Caco-2 (cell line): ENCODE data around the gene TRIM17. TPM values are rescaled to one million over a fixed set of nuclear protein-coding genes. Genes with fewer than 3 reads are reported as not detected.

Experiments
- BruUV-seq: library from RNA; stranded (reverse); fragments of 400-500 nt; replicated peaks from 2 replicates; lab custom pipeline; 2021; lab: Mats Ljungman, UMichigan
- CTCF ChIA-PET: fragments of 300-600 bp; sonication (Branson Sonifier 250); formaldehyde crosslinking; loops from one replicate; lab custom pipeline; 2022; ENCODE audit warnings: antibody characterized with exemption; lab: Charles Lee
- POLR2A ChIA-PET: fragments of 300-600 bp; sonication (Branson Sonifier 250); formaldehyde crosslinking; loops from one replicate; lab custom pipeline; 2022; ENCODE audit warnings: antibody characterized with exemption; lab: Charles Lee
- DNase-seq, 2 experiments: peaks; one replicate each; pipeline versions ENCODE4 v3.0.0 to v3.0.0-alpha.2; 2020 to 2022
- H3K27me3 ChIP-seq: replicated peaks from 2 replicates; pipeline ENCODE4 v1.6.0; 2011; ENCODE audit warnings: low read length; ENCODE audit not compliant: control insufficient read depth, insufficient read depth
- H3K36me3 ChIP-seq: 2 replicates; pipeline ENCODE4 v1.5.1; 2011; ENCODE audit warnings: low read length; ENCODE audit not compliant: control insufficient read depth, insufficient read depth
- H3K4me1 ChIP-seq: fragments of 250-450 bp; sonication (Bioruptor Pico); 2 replicates; pipeline ENCODE4 v1.5.1; 2020; ENCODE audit warnings: mild to moderate bottlenecking
- H3K4me3 ChIP-seq: 2 replicates; pipeline ENCODE4 v1.5.1; 2011; ENCODE audit warnings: low read depth, mild to moderate bottlenecking, control low read depth, low read length
- H3K9me3 ChIP-seq: fragments of 250-450 bp; sonication (Bioruptor Pico); 2 replicates; pipeline ENCODE4 v1.5.1; 2020; ENCODE audit warnings: mild to moderate bottlenecking, moderate library complexity
- H3K27ac Mint-ChIP-seq: one replicate; pipeline ENCODE4 v1.8.0; 2022; ENCODE audit warnings: mixed read lengths; ENCODE audit not compliant: unreplicated experiment
- H3K27me3 Mint-ChIP-seq: one replicate; pipeline ENCODE4 v1.8.0; 2022; ENCODE audit warnings: mixed read lengths; ENCODE audit not compliant: insufficient read depth, unreplicated experiment
- H3K36me3 Mint-ChIP-seq: one replicate; pipeline ENCODE4 v1.8.0; 2022; ENCODE audit warnings: mild to moderate bottlenecking, mixed read lengths; ENCODE audit not compliant: insufficient read depth, unreplicated experiment
- H3K4me1 Mint-ChIP-seq: one replicate; pipeline ENCODE4 v1.8.0; 2022; ENCODE audit warnings: low read depth, mixed read lengths; ENCODE audit not compliant: unreplicated experiment
- H3K4me3 Mint-ChIP-seq: one replicate; pipeline ENCODE4 v1.8.0; 2022; ENCODE audit warnings: mild to moderate bottlenecking, moderate library complexity, mixed read lengths; ENCODE audit not compliant: unreplicated experiment
- H3K9me3 Mint-ChIP-seq: one replicate; pipeline ENCODE4 v1.8.0; 2022; ENCODE audit warnings: mixed read lengths; ENCODE audit not compliant: unreplicated experiment
- intact Hi-C: fragments of 100-400 bp; cut with micrococcal nuclease; formaldehyde crosslinking; loops from one replicate; pipeline ENCODE4 v1.10.0; 2022; ENCODE audit not compliant: unreplicated experiment
- total RNA-seq: library from RNA; stranded (reverse); gene quantifications from 2 replicates; pipeline ENCODE4 v1.2.3, GENCODE V29; 2022
- TF ChIP-seq, protein P1 (sequence below), 2 experiments: fragments of 200-600 bp in 1 of 2; IDR thresholded peaks; 1 replicate in 1 of 2; 2 replicates in 1 of 2; pipeline versions ENCODE4 v1.5.1 to v1.8.0; 2011 to 2022; ENCODE audit warnings: antibody characterized with exemption in 1 of 2, control low read depth in 1 of 2, inconsistent platforms in 1 of 2, low read depth in 1 of 2, low read length in 1 of 2, mild to moderate bottlenecking in 1 of 2, moderate library complexity in 1 of 2; ENCODE audit not compliant: insufficient read depth in 1 of 2, severe bottlenecking in 1 of 2, unreplicated experiment in 1 of 2

The TRIM17 gene
- total RNA-seq, 1 experiment from 2014 or later = 4.0 TPM

DNA sequence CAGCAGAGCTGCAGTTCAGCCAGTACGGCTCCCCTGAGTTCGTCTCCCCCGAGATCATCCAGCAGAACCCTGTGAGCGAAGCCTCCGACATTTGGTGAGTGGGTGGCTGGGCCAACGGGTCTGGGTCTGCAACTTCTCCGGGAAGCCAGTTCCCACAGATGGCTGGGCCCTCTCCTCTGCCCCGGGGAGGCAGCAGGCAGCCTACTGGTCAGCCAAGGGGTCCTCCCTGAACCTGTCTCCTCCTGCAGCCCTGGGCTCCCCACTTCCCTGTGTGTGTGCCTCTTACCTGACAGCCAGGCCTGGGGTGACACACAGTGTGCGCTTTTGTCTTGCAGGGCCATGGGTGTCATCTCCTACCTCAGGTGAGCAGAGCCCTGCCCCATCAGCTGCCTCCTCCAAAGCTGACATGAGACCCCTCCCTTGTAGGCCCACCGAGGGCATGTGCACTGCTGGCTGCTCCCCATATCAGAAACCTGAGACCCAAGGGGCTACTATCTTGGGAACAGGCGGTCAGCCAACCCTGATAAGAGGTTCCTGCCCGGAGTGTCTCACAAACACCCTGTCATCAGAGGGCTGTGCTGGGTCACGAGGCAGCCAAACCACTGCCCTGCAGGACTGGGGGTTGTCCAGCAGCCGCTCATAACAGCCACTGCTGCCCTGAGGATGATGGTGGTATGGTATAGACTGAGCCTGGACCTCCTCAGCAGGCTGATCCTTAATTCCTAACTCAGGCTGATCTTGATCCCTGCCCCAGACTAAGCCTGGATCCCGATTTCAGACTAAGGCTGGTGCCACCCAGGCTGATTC is 47.7 kb downstream of the TRIM17 start:
- Mint-ChIP-seq H3K9me3 (no peaks in the 10 kb centered on the region), H3K36me3 (peaks cover 4% of the 10 kb centered on the region), H3K27me3 (no peaks in the 10 kb centered on the region), H3K4me3 (no peak overlapping the region), H3K27ac (no peak overlapping the region), H3K4me1 (peaks cover 6% of the 10 kb centered on the region)
- POLR2A ChIA-PET = no interaction called here
- TF ChIP-seq, protein P1, sequence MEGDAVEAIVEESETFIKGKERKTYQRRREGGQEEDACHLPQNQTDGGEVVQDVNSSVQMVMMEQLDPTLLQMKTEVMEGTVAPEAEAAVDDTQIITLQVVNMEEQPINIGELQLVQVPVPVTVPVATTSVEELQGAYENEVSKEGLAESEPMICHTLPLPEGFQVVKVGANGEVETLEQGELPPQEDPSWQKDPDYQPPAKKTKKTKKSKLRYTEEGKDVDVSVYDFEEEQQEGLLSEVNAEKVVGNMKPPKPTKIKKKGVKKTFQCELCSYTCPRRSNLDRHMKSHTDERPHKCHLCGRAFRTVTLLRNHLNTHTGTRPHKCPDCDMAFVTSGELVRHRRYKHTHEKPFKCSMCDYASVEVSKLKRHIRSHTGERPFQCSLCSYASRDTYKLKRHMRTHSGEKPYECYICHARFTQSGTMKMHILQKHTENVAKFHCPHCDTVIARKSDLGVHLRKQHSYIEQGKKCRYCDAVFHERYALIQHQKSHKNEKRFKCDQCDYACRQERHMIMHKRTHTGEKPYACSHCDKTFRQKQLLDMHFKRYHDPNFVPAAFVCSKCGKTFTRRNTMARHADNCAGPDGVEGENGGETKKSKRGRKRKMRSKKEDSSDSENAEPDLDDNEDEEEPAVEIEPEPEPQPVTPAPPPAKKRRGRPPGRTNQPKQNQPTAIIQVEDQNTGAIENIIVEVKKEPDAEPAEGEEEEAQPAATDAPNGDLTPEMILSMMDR (IDR thresholded peaks at IDR 0.05; ENCODE audit: insufficient read depth in 1 of 2, low read depth in 1 of 2, low read length in 1 of 2, severe bottlenecking in 1 of 2, unreplicated experiment in 1 of 2) = no peak
- Histone ChIP-seq H3K4me1 (peaks cover 22% of the 10 kb centered on the region), H3K4me3 (no peak overlapping the region), H3K27me3 (no peaks in the 10 kb centered on the region), H3K9me3 (no peaks in the 10 kb centered on the region), H3K36me3 (no peaks in the 10 kb centered on the region)
- CTCF ChIA-PET = no interaction called here
- peak in 1 of 2 experiments; percentile 32 for DNase-seq
- intact Hi-C loops = no loop called here
- no TSS peak for BruUV-seq

DNA sequence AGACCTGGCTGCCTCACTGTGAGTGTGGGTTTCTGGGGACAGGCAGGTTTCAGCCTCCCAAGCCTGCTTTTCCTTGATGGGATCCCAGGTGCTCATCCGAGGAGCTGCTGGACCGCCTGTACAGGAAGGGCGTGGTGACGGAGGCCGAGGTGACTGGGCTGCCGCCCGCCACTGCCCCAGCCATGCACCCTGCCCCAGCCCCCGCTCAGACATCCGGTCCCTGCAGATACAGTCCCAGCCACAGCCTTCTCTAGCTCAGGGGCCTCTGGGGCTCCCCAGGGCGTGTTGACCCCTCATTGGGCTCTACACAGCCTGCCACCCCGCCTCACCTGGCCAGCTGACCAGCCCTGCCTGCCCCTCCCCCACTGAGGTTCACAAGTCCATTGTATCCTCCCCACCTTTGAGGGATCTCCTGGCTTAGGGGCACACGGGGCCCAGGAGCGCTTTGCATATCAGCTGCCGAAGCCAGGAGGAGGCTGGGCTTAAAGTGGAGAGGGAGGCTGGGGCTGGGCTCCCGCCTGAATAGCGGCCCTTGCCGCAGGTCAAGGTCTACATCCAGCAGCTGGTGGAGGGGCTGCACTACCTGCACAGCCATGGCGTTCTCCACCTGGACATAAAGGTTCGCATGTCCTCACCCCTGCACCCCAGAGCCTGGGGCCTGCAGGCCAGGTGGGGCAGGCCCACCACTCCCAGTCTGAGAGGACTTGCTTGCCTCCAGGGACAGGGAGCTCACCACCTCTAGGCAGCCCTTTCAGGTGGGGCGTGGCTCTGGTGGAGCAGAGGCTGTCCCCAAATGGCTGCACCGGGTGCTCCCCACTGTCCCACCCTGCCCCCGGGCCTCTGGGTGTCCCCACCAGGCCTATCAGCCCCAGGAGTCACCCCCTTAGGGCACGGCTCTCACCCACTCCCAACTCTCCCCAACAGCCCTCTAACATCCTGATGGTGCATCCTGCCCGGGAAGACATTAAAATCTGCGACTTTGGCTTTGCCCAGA is 48.6 kb downstream of the TRIM17 start:
- no peak overlapping the region for H3K4me3 Mint-ChIP-seq
- ChIA-PET CTCF (interaction anchor here (0.8 kb wide), 1 partner anchor 104 kb away, joined by 3 read pairs; no protein-coding TSS in a partner anchor), POLR2A (interaction anchor here (0.6 kb wide), 1 partner anchor 449 kb away, joined by 5 read pairs; no protein-coding TSS in a partner anchor)
- intact Hi-C loops = no loop called here
- H3K4me1 Mint-ChIP-seq = peaks cover 6% of the 10 kb centered on the region
- BruUV-seq = no TSS peak
- Histone ChIP-seq H3K4me1 (peaks cover 22% of the 10 kb centered on the region), H3K36me3 (no peaks in the 10 kb centered on the region), H3K4me3 (no peak overlapping the region), H3K27me3 (no peaks in the 10 kb centered on the region), H3K9me3 (no peaks in the 10 kb centered on the region)
- no peaks in the 10 kb centered on the region for H3K27me3 Mint-ChIP-seq
- no peaks in the 10 kb centered on the region for H3K9me3 Mint-ChIP-seq
- H3K27ac Mint-ChIP-seq = no peak overlapping the region
- TF ChIP-seq, protein P1 (IDR thresholded peaks at IDR 0.05; ENCODE audit: insufficient read depth in 1 of 2, low read depth in 1 of 2, low read length in 1 of 2, severe bottlenecking in 1 of 2, unreplicated experiment in 1 of 2) = no peak
- peaks cover 4% of the 10 kb centered on the region for H3K36me3 Mint-ChIP-seq
- peak; percentile 62 to 92 for DNase-seq
